RWPE1 (cell line): ENCODE results near the gene HSP90B1.

Source experiments
- CTCF ChIA-PET: fragments of 350-600 bp; sonication (Branson Sonifier 250); formaldehyde crosslinking; extraction: SDS; loops from one replicate; lab custom pipeline; 2021; lab: Yijun Ruan, JAX
- POLR2A ChIA-PET: fragments of 400-600 bp; formaldehyde crosslinking; extraction: SDS; loops from one replicate; lab custom pipeline; 2020; ENCODE audit warnings: antibody characterized with exemption; ENCODE audit not compliant: low non-redundant PET; lab: Yijun Ruan, JAX
- DNase-seq: peaks from one replicate; pipeline ENCODE4 v3.0.0; 2012; ENCODE audit warnings: low spot score
- H3K27ac ChIP-seq: fragments of 450-650 bp; 2 replicates; pipeline ENCODE4 v1.5.1; 2017
- CTCF ChIP-seq: fragments of 450-650 bp; conservative IDR thresholded peaks from 2 replicates; pipeline ENCODE4 v1.5.1; 2017; ENCODE audit warnings: low read depth, mild to moderate bottlenecking

The HSP90B1 gene

GRCh38 chr12:103997286-103997900 lies 67.2 kb downstream of the HSP90B1 start:
- CTCF ChIA-PET: interaction anchor here (0.6 kb wide), 1 partner anchor 73 kb away, joined by 3 read pairs; no protein-coding TSS in a partner anchor
- DNase-seq: no peak
- H3K27ac ChIP-seq: no peak overlapping the region
- POLR2A ChIA-PET: interaction anchor here (0.7 kb wide), 1 partner anchor 112 kb away, joined by 3 read pairs; no protein-coding TSS in a partner anchor
- TF ChIP-seq CTCF: no peak
